Osteoblast (primary cell): ENCODE measurements around the gene ABCA4. TPM values are rescaled to one million over a fixed set of nuclear protein-coding genes. Genes with fewer than 3 reads are reported as not detected.

Source experiments
- DNase-seq: peaks from one replicate; pipeline ENCODE4 v3.0.0; 2011; ENCODE audit warnings: low spot score, mixed read lengths; ENCODE audit not compliant: insufficient read length; ENCODE audit errors: missing footprints
- H2AFZ ChIP-seq: 2 replicates; pipeline ENCODE4 v1.6.0; 2011; ENCODE audit warnings: mild to moderate bottlenecking, low read length
- H3K27ac ChIP-seq: 2 replicates; pipeline ENCODE4 v1.5.1; 2011; ENCODE audit warnings: mild to moderate bottlenecking, low read depth, low read length, moderate library complexity
- H3K27me3 ChIP-seq: 2 replicates; pipeline ENCODE4 v1.6.0; 2012; ENCODE audit warnings: mild to moderate bottlenecking, control low read depth, inconsistent platforms, low read length, moderate library complexity; ENCODE audit not compliant: insufficient read depth
- H3K36me3 ChIP-seq: 2 replicates; pipeline ENCODE4 v1.5.1; 2011; ENCODE audit warnings: mild to moderate bottlenecking, low read length, control low read depth, moderate library complexity; ENCODE audit not compliant: insufficient read depth
- H3K4me1 ChIP-seq: 2 replicates; pipeline ENCODE4 v1.5.1; 2011; ENCODE audit warnings: mild to moderate bottlenecking, low read length, control low read depth, moderate library complexity; ENCODE audit not compliant: insufficient read depth
- H3K4me2 ChIP-seq: 2 replicates; pipeline ENCODE4 v1.6.0; 2011; ENCODE audit warnings: mild to moderate bottlenecking, low read length; ENCODE audit not compliant: insufficient read depth
- H3K4me3 ChIP-seq: fragments of 200-600 bp; sonication (generic); 3 replicates; pipeline ENCODE4 v1.5.1; 2012; ENCODE audit warnings: mild to moderate bottlenecking, low read length, inconsistent platforms; ENCODE audit not compliant: insufficient read depth
- H3K79me2 ChIP-seq: 2 replicates; pipeline ENCODE4 v1.6.0; 2012; ENCODE audit warnings: mild to moderate bottlenecking, low read length, control low read depth, inconsistent platforms; ENCODE audit not compliant: insufficient read depth
- H3K9me3 ChIP-seq: 2 replicates; pipeline ENCODE4 v1.5.1; 2011; ENCODE audit warnings: low read depth, low read length, control low read depth
- H4K20me1 ChIP-seq: 2 replicates; pipeline ENCODE4 v1.6.0; 2012; ENCODE audit warnings: mild to moderate bottlenecking, low read length, control low read depth; ENCODE audit not compliant: insufficient read depth
- CTCF ChIP-seq: IDR thresholded peaks from 2 replicates; pipeline ENCODE4 v1.5.1; 2011; ENCODE audit warnings: mild to moderate bottlenecking, low read depth, low read length, moderate library complexity; ENCODE audit errors: extremely low read depth
- total RNA-seq: library from RNA; depleted of rRNA; stranded (reverse); fragments of >200 nt; gene quantifications from 2 replicates; pipeline ENCODE4 v1.2.3, GENCODE V29; 2012

Gene ABCA4
- total RNA-seq, 1 donor = 1.1 TPM

DNA sequence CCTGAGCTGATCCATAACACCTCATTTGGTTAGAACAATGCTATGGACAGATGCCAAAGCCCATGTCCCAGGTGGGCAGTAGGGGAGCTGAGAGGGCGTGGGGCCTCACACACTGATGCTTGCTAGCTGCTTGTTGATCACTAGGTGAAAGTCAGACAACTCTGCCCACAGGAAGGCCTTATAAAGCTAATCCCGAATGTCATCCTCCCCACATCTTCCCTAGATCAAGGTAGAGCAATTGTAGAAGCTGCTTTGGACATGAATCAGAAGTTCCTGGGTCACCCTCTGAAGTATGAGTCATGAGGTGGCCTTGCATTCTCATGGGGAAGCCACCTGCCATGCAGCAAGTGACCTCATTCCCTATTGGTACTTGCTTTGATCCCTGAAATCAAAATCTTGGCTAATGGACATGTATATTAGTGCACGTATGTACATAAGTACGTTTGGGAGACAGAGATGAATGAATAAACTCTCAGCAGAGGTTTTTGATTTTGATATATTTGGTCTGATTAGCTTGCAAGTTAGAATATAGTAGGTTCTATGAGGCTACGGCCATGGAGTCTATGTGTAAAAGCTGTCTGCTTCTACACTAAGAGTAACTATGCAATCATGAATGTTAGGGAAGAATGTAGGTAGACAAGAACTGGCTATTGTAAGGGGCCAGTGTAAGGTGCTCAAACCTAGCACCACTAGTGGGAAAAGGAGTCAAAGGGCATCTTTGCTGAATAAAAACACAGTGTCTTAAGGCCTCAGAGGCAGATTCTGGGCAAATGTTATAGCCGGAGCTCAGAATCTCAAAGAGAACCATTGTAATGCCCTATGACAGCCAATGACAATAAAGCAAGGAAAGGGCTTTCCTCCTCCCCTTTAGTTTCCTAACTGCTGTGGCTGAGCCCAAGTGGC, 52.6 kb downstream of the ABCA4 start:
- no peaks in the 10 kb centered on the region for H3K9me3 ChIP-seq
- peak overlapping the region; percentile 32 for H2AFZ ChIP-seq
- H3K4me2 ChIP-seq = no peak overlapping the region
- no peaks in the 10 kb centered on the region for H3K79me2 ChIP-seq
- no peak for DNase-seq
- H3K36me3 ChIP-seq = no peaks in the 10 kb centered on the region
- TF ChIP-seq CTCF = no peak
- H3K27ac ChIP-seq = no peak overlapping the region
- H3K27me3 ChIP-seq = no peaks in the 10 kb centered on the region
- peaks cover 22% of the 10 kb centered on the region for H3K4me1 ChIP-seq
- H3K4me3 ChIP-seq = no peak overlapping the region
- no peaks in the 10 kb centered on the region for H4K20me1 ChIP-seq

GRCh38 chr1:94067196-94067595, 53.8 kb downstream of the ABCA4 start:
- no peaks in the 10 kb centered on the region for H3K9me3 ChIP-seq
- H3K27me3 ChIP-seq = no peaks in the 10 kb centered on the region
- H3K4me2 ChIP-seq = no peak overlapping the region
- no peak overlapping the region for H3K4me3 ChIP-seq
- no peaks in the 10 kb centered on the region for H3K79me2 ChIP-seq
- peaks cover 27% of the 10 kb centered on the region for H3K4me1 ChIP-seq
- DNase-seq = no peak
- H3K36me3 ChIP-seq = no peaks in the 10 kb centered on the region
- no peaks in the 10 kb centered on the region for H4K20me1 ChIP-seq
- H3K27ac ChIP-seq = peak overlapping the region; percentile 25
- no peak for TF ChIP-seq CTCF
- H2AFZ ChIP-seq = no peak overlapping the region

DNA sequence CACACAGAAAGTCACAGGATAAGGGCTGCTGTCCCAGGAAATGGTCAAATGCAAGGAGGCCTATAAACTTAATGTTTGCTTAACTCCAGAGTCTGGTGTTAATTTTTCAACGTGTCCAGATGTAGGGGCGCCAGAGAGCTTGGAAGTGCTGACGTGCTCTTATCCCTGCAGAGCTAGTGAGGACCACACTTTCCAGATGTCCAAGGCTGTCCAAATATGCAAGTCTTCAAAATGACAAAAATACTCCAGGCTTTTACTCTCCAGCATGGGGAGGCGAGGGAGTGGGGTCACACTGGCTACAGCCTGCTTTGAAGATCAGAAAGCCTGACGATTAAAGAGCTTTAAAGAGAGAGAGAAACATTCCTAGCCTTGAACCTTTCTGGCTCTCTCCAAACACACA, 57.6 kb downstream of the ABCA4 start:
- Histone ChIP-seq H3K4me3 (no peak overlapping the region), H4K20me1 (no peaks in the 10 kb centered on the region), H2AFZ (no peak overlapping the region), H3K4me2 (no peak overlapping the region), H3K4me1 (peaks cover 28% of the 10 kb centered on the region), H3K27ac (no peak overlapping the region), H3K79me2 (no peaks in the 10 kb centered on the region), H3K9me3 (no peaks in the 10 kb centered on the region), H3K36me3 (no peaks in the 10 kb centered on the region), H3K27me3 (no peaks in the 10 kb centered on the region)
- no peak for DNase-seq
- peak; percentile 60 for TF ChIP-seq CTCF
